Tibial nerve (tissue), 4 donors: ENCODE results near the gene PREB. TPM values are rescaled to one million over a fixed set of nuclear protein-coding genes. Genes with fewer than 3 reads are reported as not detected.
"Not testable (repeated sequence)": the region's sequence is repeated elsewhere in the genome, so short reads cannot be mapped to it uniquely, and the experiment has no call there.

ENCODE experiments used
- DNase-seq, 2 donors: peaks; one replicate each; pipeline ENCODE4 v3.0.0-alpha.2; 2019; ENCODE audit warnings: low spot score in 2 of 2
- H3K27ac ChIP-seq, 4 donors: fragments of 200-600 bp; sonication (generic) in 3 of 4; one replicate each; pipeline ENCODE4 v1.5.1; 2017 to 2019; ENCODE audit warnings: mild to moderate bottlenecking in 1 of 4
- H3K27me3 ChIP-seq, 2 donors: fragments of 200-600 bp; sonication (generic) in 1 of 2; one replicate each; pipeline versions ENCODE4 v1.5.1 to v1.6.0; 2017 to 2019
- H3K36me3 ChIP-seq, 3 donors: fragments of 200-600 bp; sonication (generic); one replicate each; pipeline ENCODE4 v1.5.1; 2018 to 2019
- H3K4me1 ChIP-seq, 4 donors: fragments of 200-600 bp; sonication (generic) in 3 of 4; one replicate each; pipeline ENCODE4 v1.5.1; 2017 to 2019
- H3K4me3 ChIP-seq, 4 donors: fragments of 200-600 bp; sonication (generic) in 3 of 4; one replicate each; pipeline ENCODE4 v1.5.1; 2017 to 2019; ENCODE audit warnings: mild to moderate bottlenecking in 1 of 4, moderate library complexity in 1 of 4
- H3K9me3 ChIP-seq, 4 donors: fragments of 200-600 bp; sonication (generic) in 3 of 4; one replicate each; pipeline ENCODE4 v1.5.1; 2017 to 2019
- CTCF ChIP-seq, 5 experiments: fragments of 200-600 bp in 3 of 5; fragments of 450-650 bp in 2 of 5; sonication (generic) in 3 of 5; IDR thresholded peaks; one replicate each; pipeline ENCODE4 v1.5.1; 2016 to 2019; ENCODE audit warnings: antibody characterized with exemption in 5 of 5, mild to moderate bottlenecking in 3 of 5, moderate library complexity in 2 of 5
- EP300 ChIP-seq, 2 donors: sonication (generic); formaldehyde crosslinking; IDR thresholded peaks; one replicate each; pipeline ENCODE4 v1.6.1; 2017; ENCODE audit warnings: antibody characterized with exemption in 2 of 2, mild to moderate bottlenecking in 1 of 2
- POLR2A ChIP-seq, 2 donors: fragments of 450-650 bp; IDR thresholded peaks; one replicate each; pipeline ENCODE4 v1.6.1; 2017; ENCODE audit warnings: antibody characterized with exemption in 2 of 2, mild to moderate bottlenecking in 2 of 2, moderate library complexity in 2 of 2
- WGBS, 2 donors: methylation state at CpG; one replicate each; pipeline ENCODE4 v1.1.5; 2018; 5-methylcytosine and 5-hydroxymethylcytosine counted together
- total RNA-seq, 4 donors: library from RNA; depleted of rRNA; stranded (reverse); fragments of >200 nt; gene quantifications; one replicate each; pipeline ENCODE4 v1.1.0, GENCODE V29; 2016

The PREB gene
- total RNA-seq, 4 donors from 2014 or later: 54.4 to 114 (median 80.1) TPM

GRCh38 chr2:27126252-27126710, 8.2 kb downstream of the PREB start:
- H3K36me3 ChIP-seq: peaks cover 0 to 24% (median 5%) of the 10 kb centered on the region in 3 donors
- WGBS, 2 donors: 61 to 67% methylated on average over 5 of the region's 5 CpGs
- TF ChIP-seq CTCF (IDR thresholded peaks at IDR 0.05) (no peak), EP300 (IDR thresholded peaks at IDR 0.05) (no peak), POLR2A (IDR thresholded peaks at IDR 0.05) (no peak)
- H3K4me3 ChIP-seq: no peak overlapping the region
- no peak for DNase-seq
- H3K4me1 ChIP-seq: peaks cover 0 to 15% (median 6%) of the 10 kb centered on the region in 4 donors
- no peaks in the 10 kb centered on the region for H3K27me3 ChIP-seq
- no peaks in the 10 kb centered on the region for H3K9me3 ChIP-seq
- no peak overlapping the region for H3K27ac ChIP-seq

- TF ChIP-seq EP300 (IDR thresholded peaks at IDR 0.05) (no peak), POLR2A (IDR thresholded peaks at IDR 0.05) (no peak), CTCF (IDR thresholded peaks at IDR 0.05) (no peak)
- peaks cover 0 to 12% (median 0%) of the 10 kb centered on the region in 3 donors for H3K36me3 ChIP-seq
- H3K9me3 ChIP-seq: no peaks in the 10 kb centered on the region
- no peak overlapping the region for H3K27ac ChIP-seq
- WGBS, 2 donors: 59 to 72% methylated on average over 3 of the region's 3 CpGs
- H3K27me3 ChIP-seq: no peaks in the 10 kb centered on the region
- H3K4me1 ChIP-seq: peaks cover 0 to 15% (median 6%) of the 10 kb centered on the region in 4 donors
- H3K4me3 ChIP-seq: no peak overlapping the region
- DNase-seq: no peak
Observed at GRCh38 chr2:27125104-27125503, 9.3 kb downstream of the PREB start.

GRCh38 chr2:27123302-27124150, 10.9 kb downstream of the PREB start, which contains the start of gene ABHD1:
TSS of gene ABHD1 (plus strand) at chr2:27123815. CDS start at chr2:27123949, 134 bp downstream.
- Histone ChIP-seq H3K9me3 (no peaks in the 10 kb centered on the region), H3K4me1 (peaks cover 0 to 21% (median 6%) of the 10 kb centered on the region in 4 donors), H3K4me3 (peak within 1 kb of the TSS; percentile 34 to 67 (median 62)), H3K27ac (peak within 1 kb of the TSS in 3 of 4 donors; percentile 31 to 80 (median 68)), H3K27me3 (peaks cover 0 to 10% of the 10 kb centered on the region in 2 donors), H3K36me3 (no peaks in the 10 kb centered on the region)
- WGBS, 2 donors: 10 to 12% methylated on average over 23 to 35 of the region's 47 CpGs
- TF ChIP-seq POLR2A (IDR thresholded peaks at IDR 0.05) (peak in 1 of 2 donors; percentile 17), EP300 (IDR thresholded peaks at IDR 0.05) (peak in 1 of 2 donors; percentile 11), CTCF (IDR thresholded peaks at IDR 0.05) (no peak)
- DNase-seq: peak; percentile 35 to 41

- Histone ChIP-seq H3K27me3 (peaks cover 0 to 18% of the 10 kb centered on the region in 2 donors), H3K4me3 (peak overlapping the region in 2 of 4 donors; percentile 65 to 67), H3K36me3 (no peaks in the 10 kb centered on the region), H3K4me1 (peaks cover 0 to 26% (median 9%) of the 10 kb centered on the region in 4 donors), H3K27ac (no peak overlapping the region), H3K9me3 (no peaks in the 10 kb centered on the region)
- 86 to 91% methylated on average over 7 of the region's 7 CpGs for WGBS, 2 donors
- no peak for DNase-seq
- no peak for TF ChIP-seq CTCF (IDR thresholded peaks at IDR 0.05)
- no peak for TF ChIP-seq POLR2A (IDR thresholded peaks at IDR 0.05)
Observed at GRCh38 chr2:27122791-27123190, 11.6 kb downstream of the PREB start.

GRCh38 chr2:27121906-27122305, 12.5 kb downstream of the PREB start:
- Histone ChIP-seq H3K9me3 (no peaks in the 10 kb centered on the region), H3K4me1 (peaks cover 0 to 26% (median 9%) of the 10 kb centered on the region in 4 donors), H3K27ac (no peak overlapping the region), H3K36me3 (no peaks in the 10 kb centered on the region), H3K27me3 (peaks cover 0 to 26% of the 10 kb centered on the region in 2 donors), H3K4me3 (no peak overlapping the region)
- TF ChIP-seq POLR2A (IDR thresholded peaks at IDR 0.05) (no peak), CTCF (IDR thresholded peaks at IDR 0.05) (no peak), EP300 (IDR thresholded peaks at IDR 0.05) (no peak)
- WGBS, 2 donors: 76 to 79% methylated on average over 2 of the region's 2 CpGs
- no peak for DNase-seq

GRCh38 chr2:27119330-27119670, 15.1 kb downstream of the PREB start:
- Histone ChIP-seq H3K27me3 (peaks cover 0 to 31% of the 10 kb centered on the region in 2 donors), H3K4me3 (peak overlapping the region in 1 of 4 donors; percentile 54), H3K4me1 (peaks cover 0 to 26% (median 9%) of the 10 kb centered on the region in 4 donors)
- 78 to 83% methylated on average over 8 of the region's 8 CpGs for WGBS, 2 donors
- not testable (repeated sequence) for H3K9me3 ChIP-seq, H3K27ac ChIP-seq, DNase-seq, H3K36me3 ChIP-seq
